CD8-positive, alpha-beta memory T cell (primary cell): ENCODE results near the gene NALCN. TPM values are rescaled to one million over a fixed set of nuclear protein-coding genes. Genes with fewer than 3 reads are reported as not detected.

Experiments used
- CTCF ChIA-PET: fragments of 350-600 bp; sonication (Branson Sonifier 250); formaldehyde crosslinking; loops from one replicate; lab custom pipeline; 2021; ENCODE audit warnings: antibody characterized with exemption; lab: Charles Lee
- POLR2A ChIA-PET: fragments of 350-600 bp; sonication (Branson Sonifier 250); formaldehyde crosslinking; loops from one replicate; lab custom pipeline; 2021; ENCODE audit warnings: antibody characterized with exemption; lab: Charles Lee
- DNase-seq, 5 donors: peaks; one replicate each; pipeline versions ENCODE4 v3.0.0 to v3.0.0-alpha.2; 2020 to 2022; ENCODE audit warnings: mixed read lengths in 1 of 5
- H3K27ac ChIP-seq: one replicate; pipeline ENCODE4 v1.7.0; 2013; ENCODE audit warnings: low read depth, mild to moderate bottlenecking, low read length, moderate library complexity
- H3K27me3 ChIP-seq: 2 replicates; pipeline ENCODE4 v1.7.0; 2013; ENCODE audit warnings: low read length, mild to moderate bottlenecking; ENCODE audit not compliant: insufficient read depth, poor library complexity, severe bottlenecking
- H3K36me3 ChIP-seq: 2 replicates; pipeline ENCODE4 v1.7.0; 2013; ENCODE audit warnings: mild to moderate bottlenecking, low read length, moderate library complexity; ENCODE audit not compliant: insufficient read depth
- H3K4me1 ChIP-seq: 2 replicates; pipeline ENCODE4 v1.7.0; 2013; ENCODE audit warnings: mild to moderate bottlenecking, low read length, moderate library complexity; ENCODE audit not compliant: insufficient read depth
- H3K4me3 ChIP-seq: 2 replicates; pipeline ENCODE4 v1.7.0; 2013; ENCODE audit warnings: mild to moderate bottlenecking, low read length
- H3K9me3 ChIP-seq: 2 replicates; pipeline ENCODE4 v1.7.0; 2013; ENCODE audit warnings: mild to moderate bottlenecking, low read length
- H3K27ac Mint-ChIP-seq, 8 donors: one replicate each; pipeline ENCODE4 v1.8.0; 2020 to 2021; ENCODE audit warnings: mixed read lengths in 8 of 8, mild to moderate bottlenecking in 6 of 8, inconsistent platforms in 3 of 8, moderate library complexity in 3 of 8
- H3K27me3 Mint-ChIP-seq, 2 donors: one replicate each; pipeline ENCODE4 v1.8.0; 2020 to 2021; ENCODE audit warnings: mixed read lengths in 2 of 2, mild to moderate bottlenecking in 1 of 2, moderate library complexity in 1 of 2
- H3K36me3 Mint-ChIP-seq, 3 donors: one replicate each; pipeline ENCODE4 v1.8.0; 2020 to 2021; ENCODE audit warnings: mixed read lengths in 3 of 3, inconsistent platforms in 1 of 3, mild to moderate bottlenecking in 1 of 3
- H3K4me1 Mint-ChIP-seq, 3 donors: one replicate each; pipeline ENCODE4 v1.8.0; 2020 to 2021; ENCODE audit warnings: mixed read lengths in 3 of 3, inconsistent platforms in 1 of 3, mild to moderate bottlenecking in 1 of 3
- H3K4me3 Mint-ChIP-seq, 7 donors: one replicate each; pipeline ENCODE4 v1.8.0; 2020 to 2021; ENCODE audit warnings: mixed read lengths in 7 of 7, mild to moderate bottlenecking in 6 of 7, moderate library complexity in 4 of 7, inconsistent platforms in 2 of 7
- H3K9me3 Mint-ChIP-seq, 5 donors: one replicate each; pipeline ENCODE4 v1.8.0; 2020 to 2022; ENCODE audit warnings: mixed read lengths in 5 of 5, mild to moderate bottlenecking in 3 of 5, moderate library complexity in 2 of 5, inconsistent platforms in 1 of 5
- polyA plus RNA-seq: library from polyadenylated mRNA; unstranded; fragments of 300-500 nt; fragmentation: Illumina TruSeq; gene quantifications from one replicate; pipeline ENCODE4 v1.2.3, GENCODE V29; 2021
- total RNA-seq, 2 experiments: library from RNA; stranded (reverse); gene quantifications; one replicate each; pipeline ENCODE4 v1.2.3, GENCODE V29; 2021

Gene NALCN
- total and polyA plus RNA-seq, 3 experiments from 2014 or later, result not detected

GRCh38 chr13:101291646-101292515 is 124.4 kb downstream of the NALCN start:
- POLR2A ChIA-PET, result no interaction called here
- H3K36me3 ChIP-seq, result no peaks in the 10 kb centered on the region
- H3K4me1 Mint-ChIP-seq, result no peaks in the 10 kb centered on the region
- CTCF ChIA-PET, result no interaction called here
- H3K36me3 Mint-ChIP-seq, result no peaks in the 10 kb centered on the region
- DNase-seq, result no peak
- no peak overlapping the region for H3K27ac Mint-ChIP-seq
- no peaks in the 10 kb centered on the region for H3K9me3 ChIP-seq
- H3K27ac ChIP-seq, result no peak overlapping the region
- peaks cover 0 to 19% (median 5%) of the 10 kb centered on the region in 5 donors for H3K9me3 Mint-ChIP-seq
- H3K27me3 ChIP-seq, result no peaks in the 10 kb centered on the region
- H3K4me1 ChIP-seq, result no peaks in the 10 kb centered on the region
- H3K27me3 Mint-ChIP-seq, result peaks cover 0 to 3% of the 10 kb centered on the region in 2 donors
- H3K4me3 ChIP-seq, result no peak overlapping the region
- no peak overlapping the region for H3K4me3 Mint-ChIP-seq

DNA sequence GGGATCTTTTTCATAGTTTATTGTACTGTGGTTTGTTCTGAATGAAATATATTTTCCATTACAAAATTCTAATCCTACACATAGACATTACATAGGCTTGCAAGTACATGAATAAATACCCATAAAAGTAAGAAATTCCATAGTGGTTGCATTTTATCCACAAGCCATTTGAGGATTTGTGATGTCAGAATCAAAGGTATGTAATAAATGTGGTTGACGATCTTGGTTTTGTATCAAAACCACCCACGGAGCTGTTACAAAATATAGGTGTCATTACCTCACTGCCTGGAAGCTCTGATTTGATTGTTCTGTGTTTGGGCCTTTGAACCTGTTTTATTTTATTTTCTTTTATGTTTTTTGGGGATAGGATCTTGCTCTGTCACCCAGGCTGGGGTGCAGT is 125.1 kb downstream of the NALCN start:
- no peaks in the 10 kb centered on the region for H3K36me3 ChIP-seq
- no peaks in the 10 kb centered on the region for H3K27me3 ChIP-seq
- peaks cover 0 to 3% of the 10 kb centered on the region in 2 donors for H3K27me3 Mint-ChIP-seq
- H3K9me3 ChIP-seq, result no peaks in the 10 kb centered on the region
- no peak overlapping the region for H3K27ac ChIP-seq
- POLR2A ChIA-PET, result no interaction called here
- H3K4me3 Mint-ChIP-seq, result no peak overlapping the region
- H3K36me3 Mint-ChIP-seq, result no peaks in the 10 kb centered on the region
- H3K27ac Mint-ChIP-seq, result no peak overlapping the region
- no peaks in the 10 kb centered on the region for H3K4me1 Mint-ChIP-seq
- no peak for DNase-seq
- H3K9me3 Mint-ChIP-seq, result peaks cover 0 to 18% (median 5%) of the 10 kb centered on the region in 5 donors
- CTCF ChIA-PET, result no interaction called here
- no peaks in the 10 kb centered on the region for H3K4me1 ChIP-seq
- H3K4me3 ChIP-seq, result no peak overlapping the region

GRCh38 chr13:101289764-101290163 is 126.5 kb downstream of the NALCN start:
- Mint-ChIP-seq H3K36me3 (no peaks in the 10 kb centered on the region), H3K4me1 (no peaks in the 10 kb centered on the region), H3K9me3 (peaks cover 0 to 10% (median 4%) of the 10 kb centered on the region in 5 donors), H3K4me3 (no peak overlapping the region), H3K27me3 (peaks cover 0 to 3% of the 10 kb centered on the region in 2 donors), H3K27ac (no peak overlapping the region)
- ChIA-PET POLR2A (no interaction called here), CTCF (no interaction called here)
- Histone ChIP-seq H3K27me3 (no peaks in the 10 kb centered on the region), H3K4me3 (no peak overlapping the region), H3K9me3 (no peaks in the 10 kb centered on the region), H3K27ac (no peak overlapping the region), H3K36me3 (no peaks in the 10 kb centered on the region), H3K4me1 (no peaks in the 10 kb centered on the region)
- no peak for DNase-seq

DNA sequence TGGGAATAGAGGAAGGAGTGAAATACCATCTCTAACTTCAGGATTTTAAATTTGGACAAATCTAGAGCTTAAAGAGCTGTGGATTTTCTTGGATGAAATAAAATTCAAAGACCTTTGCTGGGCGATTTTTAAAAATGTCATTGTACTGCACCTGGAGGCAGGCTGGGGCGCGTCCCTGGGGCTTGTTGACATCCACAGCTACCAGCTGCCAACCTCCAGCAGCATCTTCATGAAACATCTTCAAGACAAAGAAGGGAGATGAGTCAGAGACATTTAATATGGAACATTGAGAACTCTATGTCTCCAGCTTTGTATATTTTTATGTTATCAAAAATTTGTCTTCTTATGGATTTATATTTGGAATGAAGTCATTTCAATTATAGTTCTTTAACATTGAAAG is 132.5 kb downstream of the NALCN start:
- Mint-ChIP-seq H3K27ac (no peak overlapping the region), H3K27me3 (peaks cover 0 to 3% of the 10 kb centered on the region in 2 donors), H3K9me3 (peaks cover 0 to 6% (median 0%) of the 10 kb centered on the region in 5 donors), H3K4me1 (no peaks in the 10 kb centered on the region), H3K36me3 (no peaks in the 10 kb centered on the region), H3K4me3 (no peak overlapping the region)
- ChIA-PET POLR2A (no interaction called here), CTCF (no interaction called here)
- no peak overlapping the region for H3K27ac ChIP-seq
- no peaks in the 10 kb centered on the region for H3K9me3 ChIP-seq
- no peak overlapping the region for H3K4me3 ChIP-seq
- no peaks in the 10 kb centered on the region for H3K4me1 ChIP-seq
- no peaks in the 10 kb centered on the region for H3K36me3 ChIP-seq
- H3K27me3 ChIP-seq, result no peaks in the 10 kb centered on the region
- DNase-seq, result no peak

- CTCF ChIA-PET, result no interaction called here
- Mint-ChIP-seq H3K4me3 (no peak overlapping the region), H3K36me3 (no peaks in the 10 kb centered on the region), H3K9me3 (no peaks in the 10 kb centered on the region), H3K4me1 (no peaks in the 10 kb centered on the region), H3K27me3 (no peaks in the 10 kb centered on the region), H3K27ac (no peak overlapping the region)
- Histone ChIP-seq H3K9me3 (no peaks in the 10 kb centered on the region), H3K4me3 (no peak overlapping the region), H3K27me3 (no peaks in the 10 kb centered on the region), H3K27ac (no peak overlapping the region), H3K4me1 (no peaks in the 10 kb centered on the region), H3K36me3 (no peaks in the 10 kb centered on the region)
- no peak for DNase-seq
- POLR2A ChIA-PET, result no interaction called here
Measured at GRCh38 chr13:101272886-101273285, 143.4 kb downstream of the NALCN start.

DNA sequence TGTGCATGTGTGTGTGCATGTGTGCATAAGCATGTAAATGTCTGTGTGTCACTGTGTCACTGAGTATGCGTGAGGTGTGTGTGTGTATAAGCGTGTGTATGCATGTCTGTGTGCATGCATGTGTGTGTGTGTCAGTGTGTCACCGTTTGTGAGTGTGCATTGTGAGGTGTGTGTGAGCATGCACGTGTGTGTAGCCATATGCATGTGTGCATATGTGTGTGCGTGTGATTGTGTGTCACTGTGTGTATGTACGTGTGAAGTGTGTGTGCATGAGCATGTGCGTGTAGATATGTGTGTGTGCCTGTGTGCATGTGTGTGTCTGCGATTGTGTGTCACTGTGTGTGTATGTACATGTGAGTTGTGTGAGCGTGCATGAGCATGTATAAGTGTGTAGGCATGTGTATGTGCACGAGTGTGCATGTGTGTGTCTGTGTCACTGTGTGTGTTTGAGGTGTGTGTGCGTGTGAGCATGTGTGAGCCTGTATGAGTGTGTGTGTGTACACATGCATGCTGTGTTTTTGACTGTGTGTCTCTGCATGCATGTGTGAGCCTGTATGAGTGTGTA is 144.5 kb downstream of the NALCN start:
- H3K27ac ChIP-seq, result no peak overlapping the region
- H3K4me1 Mint-ChIP-seq, result no peaks in the 10 kb centered on the region
- H3K27me3 Mint-ChIP-seq, result no peaks in the 10 kb centered on the region
- no peaks in the 10 kb centered on the region for H3K4me1 ChIP-seq
- CTCF ChIA-PET, result no interaction called here
- no peak overlapping the region for H3K4me3 Mint-ChIP-seq
- no peak for DNase-seq
- no peaks in the 10 kb centered on the region for H3K9me3 ChIP-seq
- POLR2A ChIA-PET, result no interaction called here
- no peaks in the 10 kb centered on the region for H3K27me3 ChIP-seq
- no peak overlapping the region for H3K27ac Mint-ChIP-seq
- no peaks in the 10 kb centered on the region for H3K36me3 ChIP-seq
- no peak overlapping the region for H3K4me3 ChIP-seq
- H3K9me3 Mint-ChIP-seq, result no peaks in the 10 kb centered on the region
- no peaks in the 10 kb centered on the region for H3K36me3 Mint-ChIP-seq

DNA sequence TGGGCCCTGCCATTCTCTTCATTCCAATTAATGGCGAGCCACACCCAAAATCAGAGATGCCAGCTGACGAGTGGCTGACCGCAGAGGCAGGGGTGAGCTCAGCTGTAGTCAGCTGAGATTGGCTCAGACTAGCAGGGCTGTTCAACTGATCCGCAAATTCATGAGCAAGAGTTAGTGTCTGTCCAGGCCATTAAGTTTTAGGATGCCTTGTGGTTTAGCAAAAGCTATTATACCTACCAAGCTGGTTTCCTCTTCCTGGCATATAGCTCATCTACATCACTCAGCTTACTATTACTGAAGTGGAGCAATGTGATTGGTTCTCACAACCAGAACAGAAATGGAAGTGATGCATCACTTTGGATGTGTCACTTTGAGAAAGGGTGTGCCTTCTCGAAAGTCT is 148.7 kb downstream of the NALCN start:
- CTCF ChIA-PET, result no interaction called here

GRCh38 chr13:101265934-101266333 is 150.4 kb downstream of the NALCN start:
- CTCF ChIA-PET, result interaction anchor here (1.1 kb wide), 1 partner anchor 9 kb away, joined by 3 read pairs; no protein-coding TSS in a partner anchor
- no peaks in the 10 kb centered on the region for H3K36me3 Mint-ChIP-seq
- Histone ChIP-seq H3K4me1 (no peaks in the 10 kb centered on the region), H3K9me3 (no peaks in the 10 kb centered on the region), H3K27me3 (no peaks in the 10 kb centered on the region), H3K36me3 (no peaks in the 10 kb centered on the region), H3K27ac (no peak overlapping the region), H3K4me3 (no peak overlapping the region)
- H3K9me3 Mint-ChIP-seq, result no peaks in the 10 kb centered on the region
- no peak for DNase-seq
- no peak overlapping the region for H3K27ac Mint-ChIP-seq
- no peak overlapping the region for H3K4me3 Mint-ChIP-seq
- peaks cover 2 to 6% of the 10 kb centered on the region in 2 donors for H3K27me3 Mint-ChIP-seq
- no peaks in the 10 kb centered on the region for H3K4me1 Mint-ChIP-seq
- POLR2A ChIA-PET, result no interaction called here

More for the DNA sequence above, 148.7 kb downstream of the NALCN start:
- Histone ChIP-seq H3K9me3 (no peaks in the 10 kb centered on the region), H3K27me3 (no peaks in the 10 kb centered on the region), H3K36me3 (no peaks in the 10 kb centered on the region), H3K4me1 (no peaks in the 10 kb centered on the region), H3K27ac (no peak overlapping the region), H3K4me3 (no peak overlapping the region)
- H3K4me1 Mint-ChIP-seq, result no peaks in the 10 kb centered on the region
- H3K27me3 Mint-ChIP-seq, result no peaks in the 10 kb centered on the region
- POLR2A ChIA-PET, result no interaction called here
- no peaks in the 10 kb centered on the region for H3K9me3 Mint-ChIP-seq
- DNase-seq, result no peak
- H3K27ac Mint-ChIP-seq, result no peak overlapping the region
- no peaks in the 10 kb centered on the region for H3K36me3 Mint-ChIP-seq
- no peak overlapping the region for H3K4me3 Mint-ChIP-seq
